ENCODE results near the gene BBS12.

DNA sequence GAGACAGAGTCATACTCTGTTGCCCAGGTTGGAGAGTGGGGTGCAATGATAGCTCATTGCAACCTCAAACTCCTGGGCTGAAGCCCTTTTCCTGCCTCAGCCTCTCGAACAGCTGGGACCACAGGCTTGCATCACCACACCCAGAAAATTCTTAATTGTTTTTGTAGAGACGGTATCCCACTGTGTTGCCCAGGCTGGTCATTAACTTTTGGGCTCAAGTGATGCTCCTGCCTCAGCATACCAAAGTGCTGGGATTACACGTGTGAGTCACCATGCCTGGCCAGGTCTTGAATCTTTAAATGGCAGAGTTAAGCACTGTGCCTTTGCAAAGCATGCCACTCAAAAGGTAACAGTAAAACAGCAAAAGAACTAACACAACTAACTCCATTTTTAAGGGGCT lies 28.6 kb upstream of the BBS12 start:
- TF ChIP-seq, protein P1, sequence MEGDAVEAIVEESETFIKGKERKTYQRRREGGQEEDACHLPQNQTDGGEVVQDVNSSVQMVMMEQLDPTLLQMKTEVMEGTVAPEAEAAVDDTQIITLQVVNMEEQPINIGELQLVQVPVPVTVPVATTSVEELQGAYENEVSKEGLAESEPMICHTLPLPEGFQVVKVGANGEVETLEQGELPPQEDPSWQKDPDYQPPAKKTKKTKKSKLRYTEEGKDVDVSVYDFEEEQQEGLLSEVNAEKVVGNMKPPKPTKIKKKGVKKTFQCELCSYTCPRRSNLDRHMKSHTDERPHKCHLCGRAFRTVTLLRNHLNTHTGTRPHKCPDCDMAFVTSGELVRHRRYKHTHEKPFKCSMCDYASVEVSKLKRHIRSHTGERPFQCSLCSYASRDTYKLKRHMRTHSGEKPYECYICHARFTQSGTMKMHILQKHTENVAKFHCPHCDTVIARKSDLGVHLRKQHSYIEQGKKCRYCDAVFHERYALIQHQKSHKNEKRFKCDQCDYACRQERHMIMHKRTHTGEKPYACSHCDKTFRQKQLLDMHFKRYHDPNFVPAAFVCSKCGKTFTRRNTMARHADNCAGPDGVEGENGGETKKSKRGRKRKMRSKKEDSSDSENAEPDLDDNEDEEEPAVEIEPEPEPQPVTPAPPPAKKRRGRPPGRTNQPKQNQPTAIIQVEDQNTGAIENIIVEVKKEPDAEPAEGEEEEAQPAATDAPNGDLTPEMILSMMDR (conservative IDR thresholded peaks at IDR 0.05; ENCODE audit: low read length) = no peak
- no peak for TF ChIP-seq EZH2phosphoT487 (IDR thresholded peaks at IDR 0.05; ENCODE audit: borderline replicate concordance)
